Dedifferentiated amniotic fluid mesenchymal stem cell (primary cell): ENCODE results near the gene RNF215.
"Not testable (repeated sequence)": the region's sequence is repeated elsewhere in the genome, so short reads cannot be mapped to it uniquely, and the experiment has no call there.

Experiments
- DNase-seq: peaks from one replicate; pipeline ENCODE4 v3.0.0-alpha.2; 2016; ENCODE audit errors: extremely low spot score

RNF215 gene

DNA sequence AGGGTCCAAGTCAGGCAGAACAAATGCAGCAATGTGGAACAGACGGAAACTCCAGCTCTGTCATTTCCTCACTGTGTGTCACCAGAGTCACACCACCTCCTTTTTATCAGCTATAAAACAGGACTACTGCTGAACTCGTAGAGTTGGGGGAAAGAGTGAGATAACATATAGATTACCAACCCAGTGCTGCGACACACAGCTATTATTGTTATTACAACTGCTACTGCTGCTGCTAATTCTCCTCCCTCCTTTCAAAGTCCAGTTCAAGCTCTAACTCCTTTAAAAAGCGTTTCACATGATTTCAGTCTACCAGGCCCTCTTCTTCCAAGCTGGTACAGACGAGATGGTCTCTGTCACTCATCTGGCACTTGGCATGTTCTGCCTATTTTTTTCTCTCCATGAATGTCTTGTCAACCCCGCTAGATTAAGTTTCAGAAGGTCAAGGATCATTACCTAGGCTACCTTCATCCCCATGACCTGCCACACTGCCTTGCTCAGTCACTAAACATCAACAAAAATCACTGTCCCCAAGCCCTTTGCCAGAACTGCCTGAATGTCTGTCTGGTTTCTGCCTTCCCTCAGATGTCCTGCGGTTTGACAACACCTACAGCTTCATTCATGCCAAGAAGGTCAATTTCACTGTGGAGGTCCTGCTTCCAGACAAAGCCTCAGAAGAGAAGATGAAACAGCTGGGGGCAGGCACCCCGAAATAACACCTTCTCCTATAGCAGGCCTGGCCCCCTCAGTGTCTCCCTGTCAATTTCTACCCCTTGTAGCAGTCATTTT, 34.7 kb upstream of the RNF215 start:
- DNase-seq = no peak

DNA sequence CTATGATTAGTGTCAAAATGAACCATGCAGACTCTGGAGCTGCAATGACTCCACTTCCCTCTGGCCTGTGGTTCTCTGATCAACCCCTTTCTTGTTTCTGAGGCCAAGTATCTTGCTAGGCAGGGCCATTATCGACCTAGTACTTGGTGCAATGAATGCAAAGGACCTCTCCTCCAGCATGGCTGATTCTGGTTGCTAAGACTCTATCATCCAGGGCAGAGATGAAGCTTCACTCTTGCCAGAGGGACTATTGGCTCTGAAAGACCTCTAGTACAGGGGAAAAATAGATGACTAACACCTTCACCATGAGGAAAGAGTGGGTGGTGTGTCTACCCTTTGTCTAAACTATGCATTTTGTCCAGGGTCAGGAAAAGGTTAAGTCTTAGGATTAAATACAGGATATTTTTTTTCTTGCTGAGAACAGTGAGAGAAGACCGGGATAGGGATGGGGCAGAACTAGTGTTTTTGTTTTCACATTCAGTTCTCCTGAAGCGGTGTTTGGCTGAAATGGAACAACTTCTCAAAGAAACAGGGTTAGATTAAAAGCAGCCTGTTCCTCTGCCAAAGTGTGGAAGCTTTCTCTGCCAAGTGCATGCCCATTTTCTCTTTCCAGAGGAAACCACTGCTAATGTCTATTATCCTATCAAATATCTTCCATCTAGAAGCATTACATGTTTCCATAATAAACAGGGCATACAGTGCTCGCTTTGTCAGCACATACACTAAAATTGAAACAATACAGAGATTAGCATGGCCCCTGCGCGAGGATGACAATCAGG, 33.3 kb upstream of the RNF215 start:
- peak; percentile 71 for DNase-seq

DNA sequence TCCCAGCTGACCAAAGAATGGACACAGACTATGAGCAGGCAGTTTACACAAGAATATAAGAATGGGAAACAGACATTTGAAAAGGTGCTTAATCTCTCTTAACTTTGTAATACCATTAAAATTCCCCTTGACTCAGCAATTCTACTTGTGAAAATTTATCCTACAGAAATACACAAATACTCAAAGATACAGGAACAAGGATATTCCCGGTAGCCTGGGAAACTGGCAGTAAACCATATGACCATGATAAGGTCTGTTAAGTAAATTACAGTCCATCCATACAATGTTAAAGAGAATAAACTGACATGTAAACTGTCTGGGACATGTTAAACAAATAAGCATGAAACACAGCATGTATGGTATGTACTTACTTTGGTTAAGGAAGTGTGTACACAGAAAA, 29.6 kb upstream of the RNF215 start:
- no peak for DNase-seq

DNA sequence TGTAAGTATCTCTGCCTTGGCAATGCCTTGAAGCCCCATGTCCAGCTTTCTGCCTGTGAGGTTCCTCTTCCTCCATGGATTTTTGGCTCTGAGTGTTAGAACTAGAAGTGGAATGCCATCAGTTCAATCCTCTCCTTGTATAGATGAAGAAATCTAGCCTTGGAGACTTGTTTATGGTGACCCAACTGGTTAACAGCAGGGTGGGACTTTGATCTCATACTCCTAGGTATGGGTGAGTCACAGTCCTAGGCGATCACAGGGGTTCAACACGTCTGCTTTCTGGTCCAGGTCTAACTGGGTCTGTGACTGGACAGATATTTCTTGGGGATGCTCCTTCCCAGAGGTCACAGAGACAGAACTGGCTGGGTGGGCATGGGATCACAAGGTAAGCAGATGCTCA, 29.2 kb upstream of the RNF215 start:
- no peak for DNase-seq

DNA sequence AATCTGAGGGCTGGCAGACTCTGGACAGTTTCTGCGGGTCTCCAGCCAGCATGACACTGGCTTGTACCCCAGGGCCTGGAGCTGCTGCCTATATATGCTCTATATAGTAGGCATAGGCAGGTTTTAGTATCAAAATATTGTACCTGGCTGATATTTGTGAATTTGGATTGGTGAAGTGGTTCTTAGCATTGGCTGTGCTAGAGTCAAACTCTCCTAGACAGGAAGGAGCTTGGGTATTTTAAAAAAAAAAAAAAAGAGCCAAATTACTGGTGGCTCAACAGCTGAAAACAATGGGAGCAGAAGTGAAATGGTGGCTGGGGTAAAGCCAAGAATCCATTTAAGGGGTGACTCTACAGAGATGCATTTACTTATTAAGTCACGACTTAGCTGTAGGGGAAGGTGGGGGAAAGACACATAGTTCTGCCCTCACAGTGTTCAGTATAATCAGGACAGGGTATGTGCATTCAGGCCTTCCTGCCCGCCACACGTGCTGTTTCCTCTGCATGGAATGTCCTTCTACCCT, 27.4 kb upstream of the RNF215 start:
- no peak for DNase-seq

DNA sequence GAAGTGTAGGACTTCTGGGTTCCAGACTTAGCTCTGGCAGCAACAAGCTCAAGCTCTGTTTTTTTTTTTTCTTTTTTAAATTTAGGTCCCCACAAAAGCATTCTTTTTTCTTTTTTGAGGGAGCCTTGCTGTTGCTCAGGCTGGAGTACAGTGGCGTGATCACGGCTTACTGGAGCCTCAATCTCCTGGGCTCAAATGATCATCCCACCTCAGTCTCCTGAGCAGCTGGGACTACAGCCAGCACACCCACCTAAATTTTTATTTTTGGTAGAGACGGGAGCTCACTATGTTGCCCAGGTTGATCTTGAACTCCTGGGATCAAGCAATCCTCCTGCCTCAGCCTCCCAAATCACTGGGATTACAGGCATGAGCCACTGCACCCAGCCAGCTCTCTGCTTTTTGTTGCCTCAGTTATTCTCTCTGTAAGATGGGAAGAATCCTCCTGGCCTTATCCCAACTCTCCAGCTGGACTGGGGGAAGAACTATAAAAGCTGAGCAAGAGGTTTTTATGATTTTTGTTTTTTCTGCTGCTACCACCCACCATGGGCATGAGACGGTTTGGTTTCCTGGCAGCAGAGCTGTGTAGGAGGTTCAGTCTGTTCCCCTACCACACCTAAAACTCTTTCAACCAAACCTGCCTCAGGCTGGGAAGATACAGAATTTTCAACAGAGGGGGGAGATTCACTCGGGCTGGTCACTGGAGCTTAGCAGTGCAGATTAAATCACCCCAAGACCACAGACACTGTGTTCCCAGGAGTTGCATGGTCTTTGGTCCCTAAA, 26.7 kb upstream of the RNF215 start:
- no peak for DNase-seq

DNA sequence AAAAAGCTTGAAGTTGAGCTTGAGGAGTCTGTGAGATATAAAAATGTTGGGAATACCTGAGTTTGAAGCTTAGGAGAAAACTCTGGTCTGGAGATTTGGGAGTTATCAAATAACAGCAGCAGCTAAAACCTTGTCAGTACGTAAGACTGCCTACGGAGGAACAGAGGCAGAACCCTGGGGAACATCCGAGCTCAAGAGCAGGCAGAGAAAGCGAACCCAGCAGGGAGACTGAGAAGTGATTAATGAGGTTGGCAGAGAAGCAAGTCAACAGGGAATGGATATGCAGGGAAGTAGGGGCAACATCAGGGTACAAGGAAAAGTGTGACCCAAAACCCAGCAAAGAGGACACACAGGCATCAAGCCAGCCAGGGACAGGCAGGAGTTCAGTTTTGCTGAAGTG, 25.8 kb upstream of the RNF215 start:
- DNase-seq = no peak

DNA sequence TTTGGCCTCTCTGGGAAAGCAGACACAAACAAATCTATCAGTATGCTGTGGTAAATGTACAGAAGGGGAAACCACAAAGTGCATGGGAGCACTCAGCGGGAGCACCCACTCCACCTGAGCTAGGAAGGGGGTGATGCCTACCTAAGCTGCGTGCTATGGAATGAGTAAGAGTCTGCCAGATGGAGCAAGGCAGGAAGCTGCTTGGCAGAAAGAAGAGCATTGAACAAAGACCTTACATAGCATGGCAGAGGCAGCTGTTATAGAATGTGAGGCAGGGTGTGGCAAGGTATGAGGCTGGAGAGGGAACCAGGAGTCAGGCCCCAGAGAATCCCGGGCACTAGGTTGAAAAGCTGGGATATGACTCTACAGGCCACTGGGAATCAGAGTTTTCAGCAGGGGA, 24.6 kb upstream of the RNF215 start:
- DNase-seq = no peak

DNA sequence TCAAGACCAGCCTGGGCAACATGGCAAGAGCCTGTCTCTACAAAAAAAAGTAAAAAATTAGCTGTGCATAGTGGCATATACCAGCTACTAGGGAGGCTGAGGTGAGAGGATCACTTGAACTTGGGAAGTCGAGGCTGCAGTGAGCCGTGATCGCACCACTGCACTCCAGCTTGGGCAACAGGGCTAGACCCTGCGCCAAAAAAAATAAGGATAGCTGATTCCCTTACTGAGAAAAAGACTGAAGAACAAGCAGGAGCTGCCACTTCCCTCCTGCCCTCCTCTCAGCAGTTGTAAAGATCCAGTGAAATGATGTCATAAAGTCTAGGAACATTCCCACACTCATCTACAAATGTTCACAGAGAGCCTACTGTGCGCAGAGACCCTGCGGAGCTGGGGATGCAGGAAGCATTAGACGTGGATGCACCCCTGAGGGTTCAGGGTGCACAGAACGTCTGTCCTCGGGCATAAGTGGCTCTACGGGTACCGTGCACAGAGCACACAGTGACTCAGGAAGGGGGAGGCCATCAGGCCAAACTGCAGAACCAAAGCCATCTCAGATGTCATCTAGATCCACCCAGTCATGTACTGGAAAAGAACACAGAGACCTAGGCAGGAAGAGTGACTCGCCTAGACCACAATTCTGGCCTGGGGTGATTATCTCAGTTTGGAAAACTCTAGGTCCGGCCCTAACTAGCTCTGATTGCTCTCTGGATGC, 21.3 kb upstream of the RNF215 start:
- DNase-seq = peak; percentile 49

DNA sequence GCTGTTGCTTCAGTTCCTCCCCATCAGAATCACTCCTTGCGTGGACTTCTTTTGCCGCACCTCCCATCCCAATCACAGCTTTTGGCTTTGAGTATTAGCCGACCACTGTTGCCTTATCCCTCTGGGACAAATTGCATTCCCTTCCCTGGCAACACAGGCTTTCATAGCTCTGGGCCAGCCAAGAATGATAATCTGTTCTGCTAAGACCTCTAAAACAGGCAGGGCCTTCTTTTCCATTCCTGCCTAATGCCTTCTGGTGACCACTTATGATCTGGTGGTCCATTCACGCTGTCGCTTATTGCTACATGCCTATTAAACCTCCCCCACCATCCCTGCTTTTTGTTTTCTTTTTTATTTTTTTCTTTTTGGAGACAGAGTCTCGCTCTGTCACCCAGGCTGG, 19.2 kb upstream of the RNF215 start:
- no peak for DNase-seq

DNA sequence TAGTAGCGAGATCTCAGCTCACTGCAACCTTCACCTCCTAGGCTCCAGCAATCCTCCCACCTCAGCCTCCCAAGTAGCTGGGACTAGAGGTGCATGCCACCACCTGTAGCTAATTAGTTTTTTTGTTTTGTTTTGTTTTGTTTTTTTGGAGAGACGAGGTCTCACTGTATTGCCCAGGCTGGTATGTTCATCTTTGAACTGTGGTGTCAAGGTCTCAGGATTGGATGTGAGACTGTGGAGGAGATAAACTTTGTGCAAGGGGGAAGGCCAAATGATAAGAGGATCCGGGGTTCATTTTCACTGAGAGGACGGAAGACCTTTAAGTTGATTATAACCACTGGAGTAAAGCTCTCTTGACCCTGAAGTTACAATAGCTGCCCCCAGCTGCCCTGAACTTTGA, 18.5 kb upstream of the RNF215 start:
- no peak for DNase-seq

DNA sequence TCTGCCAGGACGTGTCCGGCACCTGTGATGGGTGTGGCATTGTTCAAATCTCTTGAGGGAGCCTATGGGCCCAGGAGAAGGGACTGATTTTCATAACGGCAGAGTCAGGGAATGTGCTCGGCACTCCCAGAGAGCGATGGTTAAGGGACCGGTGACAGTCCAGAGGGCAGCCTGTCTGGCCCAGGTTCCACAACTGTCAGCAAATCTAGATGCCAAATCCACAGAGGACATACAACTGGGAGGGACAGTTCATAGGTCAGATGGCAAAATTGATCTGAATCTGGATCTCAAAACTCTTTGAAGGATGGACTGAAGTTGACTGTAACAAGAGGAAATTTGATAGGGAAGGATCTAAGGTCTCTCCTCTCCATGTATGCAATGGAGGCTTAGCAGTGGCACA, 17.1 kb upstream of the RNF215 start:
- no peak for DNase-seq

DNA sequence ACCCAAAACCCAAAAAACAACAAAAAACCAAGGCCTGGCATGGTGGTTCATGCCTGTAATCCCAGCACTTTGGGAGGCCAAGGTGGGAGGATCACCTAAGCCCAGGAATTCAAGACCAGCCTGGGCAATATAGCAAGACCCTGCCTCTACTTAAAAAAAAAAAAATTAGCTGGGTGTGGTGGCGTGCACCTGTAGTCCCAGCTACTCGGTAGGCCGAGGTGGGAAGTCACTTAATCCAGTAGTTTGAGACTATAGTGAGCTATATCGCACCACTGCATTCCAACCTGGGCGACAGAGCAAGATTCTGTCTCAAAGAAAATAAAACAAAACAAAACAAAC, 15.5 kb upstream of the RNF215 start:
- not testable (repeated sequence) for DNase-seq

DNA sequence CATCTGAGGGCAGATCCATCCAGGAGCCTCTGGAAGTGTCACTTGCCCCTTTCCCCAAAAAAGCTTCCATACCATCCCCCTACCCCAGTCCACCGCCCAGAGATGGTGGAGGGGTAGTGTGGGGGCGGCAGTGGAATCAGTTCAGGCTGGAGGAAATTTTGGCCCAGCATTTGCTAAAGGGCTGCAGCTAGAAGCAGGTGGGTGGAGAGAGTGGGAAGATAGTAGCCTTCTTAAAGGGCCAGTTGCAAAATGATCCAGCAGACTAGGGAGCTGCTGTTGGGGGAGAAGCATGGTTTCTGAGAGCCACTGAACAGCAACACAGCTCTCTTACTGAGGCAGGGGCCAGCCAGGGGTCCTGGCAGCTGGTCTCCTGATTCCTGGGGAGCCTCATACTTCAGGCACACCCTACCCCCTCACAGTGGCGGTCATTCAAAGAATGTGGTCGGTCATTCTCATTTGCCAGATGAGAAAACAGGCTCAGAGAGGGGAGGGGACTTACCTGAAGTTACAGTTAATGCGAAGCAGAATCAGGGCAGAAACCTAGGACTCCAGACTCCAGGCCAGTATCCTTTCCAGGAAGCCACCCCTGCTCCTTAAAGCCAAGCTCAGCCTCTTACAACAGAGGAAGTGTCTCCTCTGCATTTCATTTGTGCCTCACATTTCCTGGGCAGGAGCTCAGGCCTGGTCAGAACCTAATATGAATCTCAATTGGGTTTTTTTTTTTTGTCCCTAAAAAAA, 15.0 kb upstream of the RNF215 start:
- no peak for DNase-seq

DNA sequence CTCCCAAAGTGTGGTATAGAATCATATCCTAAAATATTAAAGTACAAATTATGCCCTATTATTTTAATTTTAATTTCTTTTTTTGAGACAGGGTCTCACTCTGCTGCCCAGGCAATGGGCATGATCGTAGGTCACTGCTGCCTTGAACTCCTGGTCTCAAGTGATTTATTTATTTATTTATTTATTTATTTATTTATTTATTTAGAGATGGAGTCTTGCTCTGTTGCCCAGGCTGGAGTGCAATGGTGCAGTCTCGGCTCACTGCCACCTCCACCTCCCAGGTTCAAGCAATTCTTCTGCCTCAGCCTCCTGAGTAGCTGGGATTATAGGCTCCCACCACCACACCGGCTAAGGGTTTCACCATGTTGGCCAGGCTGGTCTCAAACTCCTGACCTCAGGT, 13.8 kb upstream of the RNF215 start:
- DNase-seq = not testable (repeated sequence)

DNA sequence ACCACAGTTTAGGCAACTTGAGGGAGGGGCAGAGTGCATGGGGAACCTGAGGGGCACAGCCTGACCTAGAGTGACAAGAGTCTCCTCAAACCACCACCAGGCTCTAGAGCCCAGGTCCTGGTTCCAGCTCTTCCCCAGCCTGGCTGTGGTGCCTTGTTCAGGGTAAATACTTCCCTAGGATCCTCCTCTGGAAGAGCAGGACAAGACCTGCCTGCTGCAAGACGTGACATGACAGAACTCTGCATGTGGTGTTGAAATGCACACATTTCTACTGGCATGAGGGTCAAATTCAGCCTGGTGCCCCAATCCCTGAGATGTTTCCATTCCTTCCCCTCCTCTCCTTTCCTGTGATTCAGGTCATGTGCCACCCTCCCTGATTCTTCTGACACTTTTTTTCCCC, 12.9 kb upstream of the RNF215 start:
- no peak for DNase-seq

DNA sequence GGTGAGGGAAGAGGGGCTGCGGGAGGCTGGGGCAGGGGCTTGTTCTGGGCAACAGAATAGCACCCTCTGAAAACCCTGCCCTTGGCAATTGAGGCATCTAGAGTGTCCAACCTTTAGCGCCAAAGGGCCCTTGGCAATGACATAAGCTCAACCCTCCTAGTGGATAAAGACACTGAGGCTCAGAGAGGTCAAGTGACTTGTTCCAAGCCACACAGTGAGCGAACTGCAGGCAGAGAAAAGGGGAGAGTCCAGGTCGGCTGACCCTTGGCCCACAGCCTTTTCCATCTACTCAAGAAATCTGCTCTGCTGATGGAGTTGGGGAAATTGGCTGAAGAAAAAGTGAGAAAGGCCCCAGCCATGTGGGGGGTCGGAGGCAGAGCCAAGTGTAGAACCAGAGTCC, 12.5 kb upstream of the RNF215 start:
- no peak for DNase-seq

DNA sequence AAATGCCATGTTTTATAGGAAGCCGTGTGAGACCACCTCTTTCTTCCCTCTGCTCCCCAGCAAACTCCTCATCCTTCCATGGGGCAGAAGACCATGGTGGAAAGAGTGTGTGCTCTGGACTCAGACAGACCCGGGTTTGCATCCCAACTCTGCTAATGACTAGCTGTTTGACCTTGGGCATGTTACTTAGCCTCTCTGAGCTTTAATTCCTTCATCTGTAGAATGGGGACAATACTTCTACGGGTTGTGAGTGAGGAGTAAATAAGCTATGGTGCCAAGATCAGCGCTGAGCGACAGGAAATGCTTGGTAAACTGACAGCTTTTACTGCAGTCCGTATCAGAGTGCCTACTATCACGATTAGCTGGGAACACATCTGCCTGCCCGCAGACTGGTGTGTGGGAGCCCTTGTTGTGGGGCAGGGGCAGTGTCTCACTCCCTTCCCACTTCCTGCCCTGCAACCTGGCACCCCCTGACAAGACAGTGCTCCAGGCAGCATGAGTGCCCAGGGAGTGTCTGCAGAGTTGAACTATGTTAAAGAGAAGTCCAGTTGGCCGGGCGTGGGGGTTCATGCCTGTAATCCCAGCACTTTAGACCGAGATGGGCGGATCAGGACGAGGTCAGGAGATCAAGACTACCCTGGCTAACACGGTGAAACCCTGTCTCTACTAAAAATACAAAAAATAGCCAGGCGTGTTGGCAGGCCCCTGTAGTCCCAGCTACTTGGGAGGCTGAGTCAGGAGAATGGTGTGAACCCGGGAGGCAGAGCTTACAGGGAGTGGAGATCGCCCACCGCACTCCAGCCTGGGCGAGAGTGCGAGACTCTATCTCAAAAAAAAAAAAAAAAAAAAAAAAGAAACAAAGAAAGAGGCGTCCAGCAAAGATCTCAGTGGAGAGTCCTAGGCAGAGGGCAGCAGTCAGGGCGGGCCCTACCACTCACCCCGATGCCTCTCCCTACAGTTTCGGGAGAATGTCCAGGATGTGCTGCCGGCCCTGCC, 11.8 kb upstream of the RNF215 start:
- DNase-seq = no peak

DNA sequence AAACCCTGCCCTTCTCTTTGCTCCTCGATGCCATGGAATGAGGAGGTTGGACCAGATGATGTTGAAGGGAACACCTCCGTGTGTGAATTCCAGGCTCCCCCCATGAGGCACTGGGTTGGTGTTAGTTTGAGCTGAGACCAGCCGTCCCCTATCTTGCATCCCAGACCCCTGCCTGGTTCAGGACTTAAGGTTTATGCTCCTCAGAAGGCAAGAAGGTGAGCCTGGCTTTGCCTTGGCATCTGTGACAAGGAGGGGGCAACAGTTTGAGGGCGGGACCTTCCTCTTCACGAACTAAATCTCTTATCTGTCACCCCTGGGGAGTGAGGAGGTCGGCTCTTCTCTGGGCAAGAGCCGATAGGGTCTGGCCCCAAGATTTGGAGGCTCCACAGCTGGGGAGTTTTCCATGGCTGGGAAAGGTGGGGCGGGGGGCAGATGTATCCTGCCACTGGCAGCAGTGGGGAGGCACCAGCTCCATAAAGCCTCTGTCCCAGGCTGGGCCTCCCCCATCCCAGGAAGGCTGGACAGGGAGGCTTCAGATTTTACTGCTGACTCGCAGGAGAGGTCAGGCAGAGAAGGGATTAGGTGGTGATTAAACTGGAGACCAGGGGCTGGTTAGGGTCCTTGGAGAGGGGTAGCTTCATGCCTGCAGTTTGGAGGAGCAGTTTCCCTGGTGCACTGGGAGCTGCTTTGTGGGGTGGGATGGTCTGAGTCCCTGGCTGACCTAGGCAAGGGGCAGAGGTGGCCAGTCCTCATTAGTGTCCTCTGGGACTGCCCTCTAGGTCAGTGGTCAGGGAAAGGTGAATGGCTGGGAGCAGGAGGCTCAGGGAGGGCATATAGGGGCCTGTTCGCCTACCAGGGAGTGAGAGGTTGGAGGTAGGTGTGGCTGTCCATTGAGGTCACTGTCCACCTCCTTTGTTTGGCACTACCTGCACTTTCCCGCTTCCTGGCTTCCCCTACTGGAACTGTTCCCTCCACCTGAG, 10.7 kb upstream of the RNF215 start:
- no peak for DNase-seq
